HUES6 (cell line): ENCODE results near the gene PLEKHB2.
"Not testable (repeated sequence)": the region's sequence is repeated elsewhere in the genome, so short reads cannot be mapped to it uniquely, and the experiment has no call there.

Experiments used
- H3K27ac ChIP-seq: 2 replicates; pipeline ENCODE4 v1.7.0; 2013; ENCODE audit warnings: low read depth, mild to moderate bottlenecking, low read length, inconsistent platforms
- H3K27me3 ChIP-seq: 2 replicates; pipeline ENCODE4 v1.6.1; 2013; ENCODE audit warnings: low read length; ENCODE audit not compliant: control insufficient read depth, insufficient read depth
- H3K36me3 ChIP-seq: 2 replicates; pipeline ENCODE4 v1.6.1; 2013; ENCODE audit warnings: low read length; ENCODE audit not compliant: control insufficient read depth, insufficient read depth
- H3K4me1 ChIP-seq: 2 replicates; pipeline ENCODE4 v1.6.1; 2013; ENCODE audit warnings: low read length; ENCODE audit not compliant: control insufficient read depth, insufficient read depth
- H3K4me3 ChIP-seq: 2 replicates; pipeline ENCODE4 v1.5.1; 2013; ENCODE audit warnings: low read depth, low read length
- H3K9ac ChIP-seq: one replicate; pipeline ENCODE4 v1.6.1; 2013; ENCODE audit warnings: mild to moderate bottlenecking, low read length
- H3K9me3 ChIP-seq: 2 replicates; pipeline ENCODE4 v1.6.1; 2013; ENCODE audit warnings: low read depth, low read length; ENCODE audit not compliant: control insufficient read depth, insufficient read depth

The PLEKHB2 gene

DNA sequence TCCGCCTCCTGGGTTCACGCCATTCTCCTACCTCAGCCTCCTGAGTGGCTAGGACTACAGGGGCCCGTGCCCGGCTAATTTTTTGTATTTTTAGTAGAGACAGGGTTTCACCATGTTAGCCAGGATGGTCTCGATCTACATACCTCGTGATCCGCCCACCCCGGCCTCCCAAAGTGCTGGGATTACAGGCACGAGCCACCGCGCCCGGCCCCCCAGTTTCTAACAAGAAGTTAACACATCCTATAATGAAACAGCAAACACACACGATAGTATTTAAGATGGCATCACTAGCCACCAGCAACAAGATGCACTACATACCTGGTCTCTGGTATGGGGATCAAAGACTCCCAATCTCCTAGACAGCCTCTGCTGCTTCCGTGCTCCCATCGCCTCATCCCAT lies 29.6 kb upstream of the PLEKHB2 start:
- H3K27me3 ChIP-seq, H3K9ac ChIP-seq, H3K4me3 ChIP-seq, H3K9me3 ChIP-seq, H3K27ac ChIP-seq: not testable (repeated sequence)
- H3K36me3 ChIP-seq: peaks cover 92% of the 10 kb centered on the region
- peaks cover 11% of the 10 kb centered on the region; the same call in 1 of the 2 replicates for H3K4me1 ChIP-seq

DNA sequence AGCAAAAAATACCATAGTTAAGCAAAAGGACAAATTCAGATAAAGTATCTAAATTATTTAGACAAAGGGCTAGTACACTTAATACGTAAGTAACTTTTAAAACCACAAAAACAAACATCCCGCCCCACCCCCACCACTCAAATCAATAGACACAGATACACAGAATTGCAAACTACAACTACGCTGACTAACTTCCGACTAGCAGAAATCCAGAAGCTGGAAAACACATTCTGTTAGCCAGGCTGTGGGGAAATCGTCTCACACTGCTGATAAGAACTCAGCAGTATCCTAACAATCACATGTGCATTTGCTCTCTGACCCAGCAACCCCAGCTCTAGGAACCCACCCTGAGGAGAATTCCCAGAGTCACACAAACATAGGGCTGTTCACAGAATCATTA lies 28.4 kb upstream of the PLEKHB2 start:
- peaks cover 91% of the 10 kb centered on the region for H3K36me3 ChIP-seq

DNA sequence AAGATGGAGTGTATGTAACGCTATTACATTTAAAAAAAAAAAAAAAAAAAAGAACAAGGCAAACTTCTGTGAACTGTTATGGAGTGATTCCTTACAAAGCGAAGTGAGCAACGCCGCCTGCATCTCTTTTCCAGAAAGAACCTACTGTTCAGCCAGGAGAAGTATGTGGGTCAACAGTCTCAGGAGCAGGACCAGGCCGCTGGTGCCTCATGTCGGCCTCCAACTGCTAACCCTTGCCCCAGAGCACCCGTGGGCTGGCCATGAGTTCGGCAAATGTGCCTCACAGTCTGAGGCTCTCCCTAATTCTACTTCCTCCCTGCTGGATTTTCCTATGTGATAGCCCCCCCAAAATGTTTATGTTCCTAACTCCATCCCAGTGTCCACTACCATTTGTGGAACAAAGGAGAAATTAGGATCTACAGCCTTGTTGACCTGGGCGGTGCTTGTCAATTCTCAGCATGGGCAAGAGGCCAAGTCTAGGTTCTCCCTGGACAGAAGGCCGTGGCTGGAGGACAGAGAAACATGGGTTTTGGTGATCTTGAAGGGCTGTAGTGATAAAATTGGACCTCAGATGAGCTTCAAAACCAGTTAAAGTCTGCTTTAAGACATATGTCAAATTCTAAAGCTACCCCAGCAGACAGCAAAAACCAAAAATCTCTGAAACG lies 27.8 kb upstream of the PLEKHB2 start:
- no peaks in the 10 kb centered on the region for H3K9me3 ChIP-seq
- H3K4me1 ChIP-seq: peaks cover 16% of the 10 kb centered on the region
- no peak overlapping the region for H3K9ac ChIP-seq
- H3K36me3 ChIP-seq: peaks cover 92% of the 10 kb centered on the region
- peak overlapping the region; percentile 21; the same call in 1 of the 2 replicates for H3K27ac ChIP-seq
- H3K27me3 ChIP-seq: no peaks in the 10 kb centered on the region
- no peak overlapping the region for H3K4me3 ChIP-seq

More for the DNA sequence above, 28.4 kb upstream of the PLEKHB2 start:
- Histone ChIP-seq H3K4me3 (no peak overlapping the region), H3K27ac (no peak overlapping the region), H3K4me1 (peaks cover 16% of the 10 kb centered on the region), H3K9me3 (no peaks in the 10 kb centered on the region), H3K27me3 (no peaks in the 10 kb centered on the region), H3K9ac (no peak overlapping the region)

DNA sequence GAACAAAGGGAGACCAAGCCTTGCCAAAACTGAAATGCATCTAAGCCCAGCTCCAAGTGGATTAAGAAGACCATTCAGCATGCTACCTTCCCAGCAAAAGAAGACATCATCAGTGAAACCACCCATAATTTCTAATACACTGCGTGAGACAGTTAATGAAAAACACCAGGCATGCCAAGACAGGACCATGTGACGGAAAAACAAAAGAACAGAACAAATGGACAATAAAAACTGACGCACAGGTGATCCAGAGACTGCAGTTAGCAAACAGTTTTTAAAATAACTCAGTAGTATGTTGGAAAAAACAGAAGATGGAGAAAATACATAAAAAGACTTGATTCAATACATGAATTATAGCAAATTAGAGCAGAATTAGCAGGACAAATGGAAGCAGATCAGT lies 27.2 kb upstream of the PLEKHB2 start:
- H3K9me3 ChIP-seq: no peaks in the 10 kb centered on the region
- no peak overlapping the region for H3K4me3 ChIP-seq
- H3K27me3 ChIP-seq: no peaks in the 10 kb centered on the region
- peaks cover 16% of the 10 kb centered on the region for H3K4me1 ChIP-seq
- 0 out of 2 replicates have a peak overlapping the region, but pooled peaks have one; percentile 21 for H3K27ac ChIP-seq
- H3K36me3 ChIP-seq: peaks cover 90% of the 10 kb centered on the region
- H3K9ac ChIP-seq: no peak overlapping the region

DNA sequence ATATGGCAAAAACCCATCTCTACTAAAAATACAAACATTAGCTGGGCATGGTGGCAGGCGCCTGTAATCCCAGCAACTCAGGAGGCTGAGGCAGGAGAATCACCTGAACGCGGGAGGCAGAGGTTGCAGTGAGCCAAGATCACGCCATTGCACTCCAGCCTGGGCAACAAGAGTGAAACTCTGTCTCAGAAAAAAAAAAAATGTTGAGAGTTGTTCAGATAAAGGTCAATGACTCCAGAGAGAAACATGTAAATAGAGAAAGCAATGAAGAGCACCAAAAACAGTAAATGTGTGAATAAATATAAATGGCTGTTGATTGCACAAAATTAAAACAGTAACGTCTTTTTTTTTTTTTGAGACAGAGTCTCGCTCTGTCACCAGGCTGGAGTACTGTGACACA lies 25.2 kb upstream of the PLEKHB2 start:
- H3K4me3 ChIP-seq, H3K27me3 ChIP-seq: not testable (repeated sequence)
- peaks cover 80% of the 10 kb centered on the region for H3K36me3 ChIP-seq

DNA sequence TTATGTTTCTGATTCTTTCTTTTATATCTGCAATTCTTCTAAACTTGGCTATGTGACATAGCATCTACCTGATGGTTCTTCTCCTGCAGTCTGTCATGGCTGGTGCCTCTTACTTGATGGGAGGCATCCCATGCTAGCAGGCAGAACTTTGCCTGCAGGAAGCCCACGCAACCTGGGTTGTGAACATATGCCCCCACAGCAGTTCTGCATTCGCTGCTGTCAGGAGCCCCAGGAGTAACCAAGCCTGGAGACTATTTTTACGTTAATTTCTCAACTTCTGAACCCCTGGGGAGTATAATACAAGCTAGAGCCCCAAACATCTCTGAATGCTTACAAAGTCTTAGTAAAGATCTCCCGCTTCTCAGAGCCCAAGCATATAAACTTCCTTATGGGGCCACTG lies 23.9 kb upstream of the PLEKHB2 start:
- no peak overlapping the region for H3K9ac ChIP-seq
- H3K4me1 ChIP-seq: peaks cover 16% of the 10 kb centered on the region
- no peaks in the 10 kb centered on the region for H3K27me3 ChIP-seq
- no peak overlapping the region for H3K4me3 ChIP-seq
- no peaks in the 10 kb centered on the region for H3K9me3 ChIP-seq
- no peak overlapping the region for H3K27ac ChIP-seq
- H3K36me3 ChIP-seq: peaks cover 82% of the 10 kb centered on the region

More for the DNA sequence above, 25.2 kb upstream of the PLEKHB2 start:
- H3K4me1 ChIP-seq: peaks cover 16% of the 10 kb centered on the region
- H3K27ac ChIP-seq, H3K9me3 ChIP-seq, H3K9ac ChIP-seq: not testable (repeated sequence)

DNA sequence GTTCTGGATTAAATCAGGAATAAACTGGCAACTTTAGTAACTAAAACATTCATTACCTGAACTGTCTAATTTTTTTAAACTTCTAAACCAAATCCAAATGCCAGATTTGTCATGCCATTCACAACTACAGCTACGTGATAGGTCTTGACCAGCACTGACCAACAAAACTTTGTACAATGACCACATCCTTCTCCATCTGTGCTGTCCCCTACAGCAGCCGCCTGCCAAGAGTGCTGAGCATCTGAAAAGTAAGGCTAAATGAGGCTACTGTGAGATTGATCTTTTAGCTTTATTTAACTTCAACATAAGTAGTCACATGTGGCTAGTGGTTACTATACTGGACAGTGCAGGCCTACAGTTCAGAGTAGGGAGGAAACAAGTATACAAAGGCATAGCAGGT lies 19.5 kb upstream of the PLEKHB2 start:
- no peak overlapping the region for H3K9ac ChIP-seq
- peaks cover 72% of the 10 kb centered on the region for H3K36me3 ChIP-seq
- no peaks in the 10 kb centered on the region for H3K9me3 ChIP-seq
- peaks cover 5% of the 10 kb centered on the region; the same call in 1 of the 2 replicates for H3K4me1 ChIP-seq
- H3K27ac ChIP-seq: no peak overlapping the region
- H3K27me3 ChIP-seq: no peaks in the 10 kb centered on the region
- H3K4me3 ChIP-seq: no peak overlapping the region

DNA sequence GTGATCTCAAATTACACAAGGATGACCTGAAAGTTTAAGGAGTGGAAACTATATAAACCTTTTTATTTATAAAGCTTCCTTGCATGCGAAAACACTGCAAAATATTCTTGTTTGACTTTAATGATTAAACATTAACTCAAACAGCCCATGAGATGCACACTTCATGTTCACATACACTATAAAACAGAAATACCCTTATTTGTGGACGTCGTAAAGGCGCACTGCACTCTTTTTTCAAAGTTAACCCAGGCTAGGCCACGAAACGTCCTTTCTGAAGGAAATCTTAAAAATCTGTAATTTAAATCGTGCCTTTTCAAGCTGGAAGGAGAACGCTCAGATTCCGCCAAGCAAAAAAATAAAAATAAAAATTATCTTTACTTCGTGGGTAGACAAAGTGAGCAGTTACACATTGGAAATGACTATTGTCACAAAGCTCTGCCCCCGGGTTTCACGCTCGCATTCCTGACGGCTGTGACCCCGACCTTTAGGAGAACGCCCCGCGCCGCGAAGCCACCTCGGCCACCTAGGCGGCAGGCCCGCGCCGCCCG lies 12.6 kb upstream of the PLEKHB2 start:
- Histone ChIP-seq H3K27me3 (no peaks in the 10 kb centered on the region), H3K9me3 (no peaks in the 10 kb centered on the region), H3K4me3 (peak overlapping the region; percentile 97), H3K4me1 (no peaks in the 10 kb centered on the region), H3K36me3 (peaks cover 25% of the 10 kb centered on the region), H3K9ac (peak overlapping the region; percentile 100), H3K27ac (peak overlapping the region; percentile 98)

DNA sequence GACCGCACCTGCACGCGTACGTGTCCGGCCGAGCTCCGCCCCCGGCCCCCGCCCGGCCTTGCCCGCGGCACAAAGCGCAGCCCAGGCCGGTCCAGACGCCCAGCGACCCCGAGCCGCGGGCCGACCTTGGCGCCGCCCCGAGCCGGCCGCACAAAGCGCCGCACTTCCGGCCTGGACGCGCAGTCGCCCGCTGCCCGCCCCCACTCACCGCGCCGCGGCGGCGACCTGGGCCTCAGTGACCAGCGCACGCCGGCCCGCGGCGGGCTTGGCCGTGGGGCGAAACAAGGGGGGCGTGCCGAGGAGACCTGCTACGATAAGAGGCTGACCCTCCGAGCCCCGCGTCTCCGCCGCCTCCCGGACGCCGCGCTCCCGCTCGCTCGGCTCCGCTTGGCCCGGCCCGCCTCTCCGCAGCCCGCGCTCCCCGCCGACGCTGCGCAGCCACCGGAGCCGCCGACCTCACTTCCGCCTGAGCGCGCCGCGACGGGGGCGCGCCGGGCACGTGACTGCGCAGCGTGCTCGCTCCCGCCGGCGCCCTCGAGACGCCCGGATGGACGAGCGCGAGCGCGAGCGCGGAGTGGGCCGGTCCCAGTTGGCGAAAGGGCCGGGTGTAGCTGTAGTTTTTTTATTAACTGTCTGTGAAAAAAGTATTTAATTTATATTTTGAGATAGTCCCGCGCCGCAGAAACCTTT lies 12.0 kb upstream of the PLEKHB2 start, which contains the start of gene FAM168B:
TSS of gene FAM168B (minus strand) at position 455 of the 690 bp plus-strand sequence. CDS start 10,814 bp downstream, outside the sequence.
- peak within 1 kb of the TSS; percentile 100 for H3K9ac ChIP-seq

DNA sequence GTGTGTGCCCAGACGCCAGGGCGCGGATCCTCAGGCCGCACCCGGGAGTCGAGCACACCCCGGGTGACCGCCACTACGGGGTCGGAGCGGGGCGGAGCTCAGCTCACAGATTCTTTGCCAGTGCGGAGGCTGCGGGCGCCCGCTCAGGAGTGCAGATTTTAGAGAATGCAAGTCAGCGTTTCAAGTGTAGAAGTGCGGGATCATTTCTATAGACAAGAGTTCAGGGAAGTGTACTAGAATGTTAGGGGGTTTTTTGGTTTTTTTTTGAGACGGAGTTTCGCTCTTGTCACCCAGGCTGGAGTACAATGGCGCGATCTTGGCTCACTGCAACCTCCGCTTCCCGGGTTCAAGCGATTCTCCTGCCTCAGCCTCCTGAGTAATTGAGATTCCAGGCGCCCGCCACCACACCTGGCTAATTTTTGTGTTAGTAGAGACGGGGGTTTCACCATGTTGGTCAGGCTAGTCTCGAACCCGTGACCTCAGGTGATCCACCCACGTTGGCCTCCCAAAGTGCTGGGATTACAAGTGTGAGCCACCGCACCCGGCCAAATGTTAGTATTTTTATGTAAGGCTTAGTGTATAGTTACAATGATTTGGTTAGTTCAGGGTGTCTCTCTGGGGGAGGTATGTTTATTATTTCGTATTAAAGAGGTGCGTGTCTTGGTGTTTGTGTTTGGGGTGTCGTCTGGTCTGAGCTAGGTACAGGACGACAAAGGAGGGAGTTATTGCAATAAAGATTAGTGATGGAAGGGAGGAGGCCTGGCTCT lies 11.3 kb upstream of the PLEKHB2 start:
- H3K9me3 ChIP-seq: no peaks in the 10 kb centered on the region
- peak overlapping the region; percentile 98 for H3K27ac ChIP-seq
- H3K4me3 ChIP-seq: peak overlapping the region; percentile 97
- H3K36me3 ChIP-seq: peaks cover 11% of the 10 kb centered on the region
- peak overlapping the region; percentile 100 for H3K9ac ChIP-seq
- no peaks in the 10 kb centered on the region for H3K27me3 ChIP-seq
- H3K4me1 ChIP-seq: no peaks in the 10 kb centered on the region

More for the DNA sequence above, 12.0 kb upstream of the PLEKHB2 start, which contains the start of gene FAM168B:
- Histone ChIP-seq H3K9me3 (no peaks in the 10 kb centered on the region), H3K4me3 (peak within 1 kb of the TSS; percentile 97), H3K27ac (peak within 1 kb of the TSS; percentile 98), H3K4me1 (no peaks in the 10 kb centered on the region), H3K27me3 (no peaks in the 10 kb centered on the region), H3K36me3 (peaks cover 18% of the 10 kb centered on the region)
